Large intestine (tissue), 3 donors: ENCODE measurements around the gene GRK4. TPM values are rescaled to one million over a fixed set of nuclear protein-coding genes. Genes with fewer than 3 reads are reported as not detected.
A peak's percentile ranks its signal among the peaks of the same experiment; 100 is the strongest.

ENCODE experiments used
- DNase-seq, 2 donors: peaks; one replicate each; pipeline versions ENCODE4 v3.0.0 to v3.0.0-alpha.2; 2013
- H3K27ac ChIP-seq: one replicate; pipeline ENCODE4 v1.5.1; 2013; ENCODE audit warnings: low read length
- H3K27me3 ChIP-seq: 2 replicates; pipeline ENCODE4 v1.6.1; 2013; ENCODE audit warnings: low read length; ENCODE audit not compliant: control insufficient read depth, insufficient read depth
- H3K36me3 ChIP-seq: 2 replicates; pipeline ENCODE4 v1.6.1; 2013; ENCODE audit warnings: low read length; ENCODE audit not compliant: control insufficient read depth, insufficient read depth
- H3K4me1 ChIP-seq: one replicate; pipeline ENCODE4 v1.6.1; 2013; ENCODE audit warnings: low read length; ENCODE audit not compliant: control insufficient read depth, insufficient read depth
- H3K4me3 ChIP-seq: one replicate; pipeline ENCODE4 v1.5.1; 2013; ENCODE audit warnings: low read length
- H3K9me3 ChIP-seq: one replicate; pipeline ENCODE4 v1.6.1; 2013; ENCODE audit warnings: mild to moderate bottlenecking, low read depth, low read length, moderate library complexity; ENCODE audit not compliant: control insufficient read depth
- WGBS: methylation state at CpG from one replicate; pipeline ENCODE4 v1.1.5; 2013; ENCODE audit warnings: low lambda C conversion rate; ENCODE audit not compliant: insufficient coverage; 5-methylcytosine and 5-hydroxymethylcytosine counted together
- polyA plus RNA-seq: library from polyadenylated mRNA; unstranded; fragments of 120-200 nt; gene quantifications from one replicate; pipeline ENCODE4 v1.2.1, GENCODE V29; 2013

Gene GRK4
- polyA plus RNA-seq, 1 donor: 5.5 TPM

DNA sequence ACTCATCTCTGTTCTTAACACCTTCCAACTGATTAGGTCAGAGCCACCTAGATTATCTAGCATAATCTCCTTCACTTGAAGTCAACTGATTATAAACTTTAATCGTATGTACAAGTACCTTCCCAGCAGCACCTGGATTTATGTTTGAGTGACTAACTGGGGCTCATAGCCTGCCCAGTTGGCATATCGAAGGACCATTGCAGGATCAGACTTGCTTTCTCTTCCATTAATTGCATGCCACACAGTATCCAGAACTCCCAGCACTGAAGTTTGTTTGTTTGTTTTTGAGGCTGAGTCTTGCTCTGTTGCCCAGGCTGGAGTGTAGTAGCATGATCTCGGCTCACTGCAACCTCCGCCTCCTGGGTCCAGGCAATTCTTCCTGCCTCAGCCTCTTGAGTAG lies 27.9 kb downstream of the GRK4 start:
- DNase-seq: no peak
- Histone ChIP-seq H3K36me3 (no peaks in the 10 kb centered on the region), H3K9me3 (no peaks in the 10 kb centered on the region), H3K4me1 (no peaks in the 10 kb centered on the region), H3K27ac (no peak overlapping the region), H3K4me3 (no peak overlapping the region), H3K27me3 (no peaks in the 10 kb centered on the region)
- WGBS: no CpG with 5 or more reads among the region's 4 CpGs

DNA sequence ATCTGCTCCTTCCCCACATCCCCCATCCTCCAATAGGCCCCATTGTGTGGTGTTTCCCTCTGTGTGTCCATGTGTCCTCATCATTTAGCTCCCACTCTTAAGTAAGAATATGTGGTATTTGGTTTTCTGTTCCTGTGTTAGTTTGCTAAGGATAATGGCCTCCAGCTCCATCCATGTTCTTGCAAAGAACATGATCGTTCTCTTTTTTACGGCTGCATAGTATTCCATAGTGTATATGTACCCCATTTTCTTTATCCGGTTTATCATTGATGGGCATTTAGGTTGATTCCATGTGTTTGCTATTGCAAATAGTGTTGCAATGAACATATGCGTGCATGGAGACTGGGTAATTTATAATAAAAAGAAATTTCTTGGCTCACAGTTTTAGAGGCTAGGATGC lies 31.5 kb downstream of the GRK4 start:
- no peaks in the 10 kb centered on the region for H3K9me3 ChIP-seq
- no peaks in the 10 kb centered on the region for H3K4me1 ChIP-seq
- 100% methylated on average over 1 of the region's 4 CpGs for WGBS
- H3K36me3 ChIP-seq: no peaks in the 10 kb centered on the region
- DNase-seq: no peak
- H3K4me3 ChIP-seq: no peak overlapping the region
- no peak overlapping the region for H3K27ac ChIP-seq
- no peaks in the 10 kb centered on the region for H3K27me3 ChIP-seq

DNA sequence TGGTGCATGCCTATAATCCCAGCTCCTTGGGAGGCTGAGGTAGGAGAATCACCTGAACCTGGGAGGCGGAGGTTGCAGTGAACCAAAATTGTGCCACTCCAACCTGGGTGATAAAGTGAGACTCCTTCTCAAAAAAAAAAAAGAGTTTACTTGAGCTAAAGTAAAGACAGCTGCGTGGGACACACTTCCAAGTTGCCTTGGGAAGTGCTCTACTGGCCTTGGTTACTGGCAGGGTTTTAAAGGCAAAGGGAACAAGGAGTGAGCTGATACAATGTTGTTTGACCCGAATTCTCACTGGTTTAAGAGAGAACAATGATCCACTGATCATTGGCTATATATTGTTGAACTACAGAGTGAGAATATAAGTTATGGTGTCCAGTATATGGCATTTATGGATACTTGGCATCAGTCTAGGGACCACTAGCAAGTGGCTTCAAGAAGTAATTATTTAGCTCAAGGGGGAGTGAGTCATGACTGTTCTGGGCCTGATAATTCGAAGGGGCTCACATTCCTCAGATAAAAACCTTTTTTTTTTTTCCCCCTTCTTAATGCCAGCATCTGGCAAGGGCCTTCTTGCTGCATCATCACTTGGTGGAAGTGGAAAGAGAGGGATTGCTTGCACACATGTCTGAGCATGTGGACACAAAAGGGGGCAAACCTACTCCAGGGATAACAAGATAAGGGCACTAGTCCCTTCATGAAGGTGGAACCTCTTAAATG lies 32.3 kb downstream of the GRK4 start:
- no peak for DNase-seq
- Histone ChIP-seq H3K4me3 (no peak overlapping the region), H3K27ac (no peak overlapping the region), H3K36me3 (no peaks in the 10 kb centered on the region), H3K4me1 (no peaks in the 10 kb centered on the region), H3K27me3 (no peaks in the 10 kb centered on the region), H3K9me3 (no peaks in the 10 kb centered on the region)
- 100% methylated on average over 1 of the region's 4 CpGs for WGBS

DNA sequence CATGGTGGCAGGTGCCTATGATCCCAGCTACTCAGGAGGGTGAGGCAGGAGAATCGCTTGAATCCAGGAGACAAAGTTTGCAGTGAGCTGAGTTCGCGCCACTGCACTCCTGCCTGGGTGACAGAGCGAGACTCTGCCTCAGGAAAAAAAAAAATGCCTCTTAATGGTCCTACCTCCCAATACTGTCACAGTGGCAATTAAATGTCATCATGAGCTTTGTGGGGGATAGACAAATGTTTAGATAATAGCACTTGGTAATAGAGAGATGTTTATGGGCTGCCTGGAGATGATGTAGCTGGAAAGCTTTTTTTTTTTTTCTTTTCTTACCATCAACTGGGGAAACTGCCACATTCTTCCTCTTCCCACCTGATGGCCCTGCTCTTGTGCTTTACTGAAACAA lies 33.0 kb downstream of the GRK4 start:
- DNase-seq: no peak
- WGBS: no CpG with 5 or more reads among the region's 4 CpGs

DNA sequence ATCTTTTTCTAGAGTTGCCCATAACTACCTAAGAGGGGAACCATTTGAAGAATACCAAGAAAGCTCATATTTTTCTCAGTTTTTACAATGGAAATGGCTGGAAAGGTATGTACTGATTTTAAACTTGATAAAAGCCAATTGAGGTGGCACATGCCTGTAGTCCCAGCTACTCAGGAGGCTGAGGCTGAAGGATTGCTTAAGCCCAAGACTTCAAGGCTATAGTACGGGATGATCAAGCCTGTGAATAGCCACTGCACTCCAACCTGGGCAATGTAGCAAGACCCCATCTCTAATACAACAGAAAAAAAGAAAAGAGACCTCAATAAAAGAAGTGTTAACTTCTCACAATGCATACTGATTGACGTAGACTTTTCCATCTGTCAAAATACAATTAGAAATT lies 44.4 kb downstream of the GRK4 start:
- no peaks in the 10 kb centered on the region for H3K4me1 ChIP-seq
- no peaks in the 10 kb centered on the region for H3K36me3 ChIP-seq
- no peak for DNase-seq
- WGBS: 100% methylated on average over 1 of the region's 2 CpGs
- H3K27me3 ChIP-seq: no peaks in the 10 kb centered on the region
- H3K9me3 ChIP-seq: no peaks in the 10 kb centered on the region
- H3K4me3 ChIP-seq: no peak overlapping the region
- no peak overlapping the region for H3K27ac ChIP-seq

More for the DNA sequence above, 33.0 kb downstream of the GRK4 start:
- H3K27me3 ChIP-seq: no peaks in the 10 kb centered on the region
- no peak overlapping the region for H3K4me3 ChIP-seq
- H3K36me3 ChIP-seq: no peaks in the 10 kb centered on the region
- H3K27ac ChIP-seq: no peak overlapping the region
- H3K9me3 ChIP-seq: no peaks in the 10 kb centered on the region
- no peaks in the 10 kb centered on the region for H3K4me1 ChIP-seq

DNA sequence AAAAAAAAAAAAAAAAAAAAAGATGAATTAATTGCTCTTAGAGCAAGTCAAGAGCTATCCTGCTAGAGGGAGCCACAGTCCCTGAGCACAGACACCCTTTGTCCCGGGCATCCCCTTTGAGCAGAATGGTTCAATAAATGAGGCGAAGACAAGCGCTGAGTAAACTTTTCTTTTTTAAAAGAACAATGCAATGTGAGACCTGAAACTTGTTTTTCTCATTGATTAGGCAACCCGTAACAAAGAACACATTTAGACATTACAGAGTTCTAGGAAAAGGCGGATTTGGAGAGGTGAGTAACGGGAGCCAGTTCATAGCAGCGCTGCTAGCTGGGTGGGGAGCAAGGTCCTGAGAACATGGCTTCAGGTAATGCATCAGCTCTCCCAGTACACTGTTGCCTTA lies 46.1 kb downstream of the GRK4 start:
- H3K27me3 ChIP-seq: no peaks in the 10 kb centered on the region
- no peaks in the 10 kb centered on the region for H3K36me3 ChIP-seq
- DNase-seq: peak; percentile 24 to 48
- H3K4me1 ChIP-seq: peaks cover 4% of the 10 kb centered on the region
- WGBS: no CpG with 5 or more reads among the region's 7 CpGs
- no peak overlapping the region for H3K4me3 ChIP-seq
- no peaks in the 10 kb centered on the region for H3K9me3 ChIP-seq
- no peak overlapping the region for H3K27ac ChIP-seq

DNA sequence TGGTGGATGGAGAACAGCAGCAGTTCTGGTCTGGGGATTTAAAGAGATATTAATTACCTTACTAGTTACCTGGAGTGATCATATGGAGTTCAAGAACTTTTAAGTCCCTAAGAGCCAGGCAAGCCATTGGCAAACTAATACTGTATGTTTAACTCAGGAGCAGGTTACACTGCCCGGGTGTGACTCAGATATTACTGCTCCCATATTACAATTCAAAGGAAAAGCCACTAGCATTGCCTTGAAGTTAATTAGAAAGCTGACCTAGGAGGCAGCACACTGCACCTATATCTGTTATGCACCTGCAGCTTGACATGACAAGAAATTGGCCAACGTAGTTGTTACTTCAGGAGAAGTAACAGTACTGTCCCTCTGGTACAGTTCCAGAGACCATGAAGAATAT lies 47.2 kb downstream of the GRK4 start:
- no CpG with 5 or more reads among the region's 2 CpGs for WGBS
- DNase-seq: no peak
- H3K27ac ChIP-seq: no peak overlapping the region

DNA sequence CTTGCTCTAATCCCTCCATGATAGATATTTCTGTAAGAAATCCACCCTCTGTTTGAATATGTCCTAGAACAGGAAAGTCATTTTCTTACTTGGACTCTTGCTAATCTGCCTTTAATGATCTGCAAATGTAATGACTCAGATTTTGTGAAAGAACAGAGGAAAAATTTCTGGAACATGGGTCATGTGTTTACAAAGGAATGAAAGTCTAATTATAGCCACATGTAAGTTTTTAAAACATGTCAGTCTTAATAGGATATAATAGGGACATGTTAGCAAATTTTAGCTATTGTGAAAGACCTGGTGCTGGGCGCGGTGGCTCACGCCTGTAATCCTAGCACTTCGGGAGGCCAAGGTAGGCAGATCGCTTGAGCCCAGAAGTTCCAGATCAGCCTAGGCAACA lies 47.6 kb downstream of the GRK4 start:
- no peaks in the 10 kb centered on the region for H3K27me3 ChIP-seq
- no peak overlapping the region for H3K4me3 ChIP-seq
- no peaks in the 10 kb centered on the region for H3K36me3 ChIP-seq
- 83% methylated on average over 2 of the region's 5 CpGs for WGBS
- H3K4me1 ChIP-seq: peaks cover 4% of the 10 kb centered on the region
- no peaks in the 10 kb centered on the region for H3K9me3 ChIP-seq
- no peak overlapping the region for H3K27ac ChIP-seq
- no peak for DNase-seq

More for the DNA sequence above, 47.2 kb downstream of the GRK4 start:
- Histone ChIP-seq H3K4me1 (peaks cover 4% of the 10 kb centered on the region), H3K27me3 (no peaks in the 10 kb centered on the region), H3K9me3 (no peaks in the 10 kb centered on the region), H3K4me3 (no peak overlapping the region), H3K36me3 (no peaks in the 10 kb centered on the region)

DNA sequence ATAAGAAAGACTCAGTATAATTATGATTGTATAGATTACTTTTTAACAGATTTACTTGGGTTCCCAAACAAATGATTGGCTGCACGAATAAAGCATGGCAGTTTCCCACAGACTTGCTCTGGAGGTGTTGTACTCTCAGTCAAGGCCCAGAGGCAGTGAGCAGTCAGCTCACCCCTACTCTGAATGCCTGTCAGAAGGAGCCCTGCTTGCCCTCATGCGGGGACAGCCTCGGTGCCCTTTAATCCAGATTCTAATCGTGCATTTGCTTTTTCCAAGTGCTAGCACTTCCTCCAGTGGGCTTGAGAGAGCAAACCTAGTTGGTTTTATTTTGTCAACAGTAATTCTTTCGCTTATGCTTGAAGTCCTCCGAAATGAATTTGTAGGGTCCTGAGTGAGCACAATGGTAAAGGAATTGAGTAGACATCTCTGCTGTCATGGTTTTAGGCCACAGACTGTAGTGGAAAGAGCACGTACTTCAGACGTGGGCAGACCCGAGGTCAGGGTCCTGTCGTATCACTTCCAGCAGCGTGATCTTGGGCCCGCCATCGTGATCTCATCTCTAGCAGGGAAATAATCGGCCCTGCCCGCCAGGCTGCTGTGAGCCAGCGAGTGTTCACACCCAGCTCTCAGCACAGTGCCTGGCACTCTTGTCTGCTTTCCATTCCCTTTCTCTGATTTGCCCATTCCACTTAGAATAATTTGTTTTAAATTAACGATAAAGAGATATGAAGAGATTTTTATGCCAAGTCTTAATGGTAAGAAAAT lies 48.3 kb downstream of the GRK4 start:
- no peak overlapping the region for H3K27ac ChIP-seq

DNA sequence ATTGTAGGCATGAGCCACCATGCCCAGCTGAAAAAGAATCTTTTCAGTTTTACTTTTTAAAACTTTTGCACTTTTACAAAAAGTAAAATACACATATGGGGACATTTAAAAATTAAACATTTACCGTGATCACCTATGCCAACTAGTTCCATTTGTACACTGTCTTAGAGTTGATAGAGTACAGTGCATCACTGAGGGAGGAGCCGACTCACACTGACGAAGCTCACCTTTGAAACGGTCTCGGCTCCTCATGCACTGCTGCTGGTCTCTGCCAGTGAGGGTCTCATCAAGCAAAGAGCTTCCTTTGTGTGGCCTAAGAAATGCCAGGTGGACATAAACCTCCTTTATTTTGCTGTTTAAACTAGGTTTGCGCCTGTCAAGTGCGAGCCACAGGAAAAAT lies 50.0 kb downstream of the GRK4 start:
- WGBS: no CpG with 5 or more reads among the region's 7 CpGs
- no peak for DNase-seq
- Histone ChIP-seq H3K36me3 (no peaks in the 10 kb centered on the region), H3K4me3 (no peak overlapping the region), H3K27me3 (no peaks in the 10 kb centered on the region), H3K27ac (no peak overlapping the region), H3K9me3 (no peaks in the 10 kb centered on the region), H3K4me1 (peaks cover 4% of the 10 kb centered on the region)

More for the DNA sequence above, 48.3 kb downstream of the GRK4 start:
- Histone ChIP-seq H3K4me1 (peaks cover 4% of the 10 kb centered on the region), H3K9me3 (no peaks in the 10 kb centered on the region), H3K36me3 (no peaks in the 10 kb centered on the region), H3K4me3 (no peak overlapping the region), H3K27me3 (no peaks in the 10 kb centered on the region)
- 100% methylated on average over 4 of the region's 17 CpGs for WGBS
- DNase-seq: no peak
